HCT116 (cell line): ENCODE measurements around the gene SMNDC1. TPM values are rescaled to one million over a fixed set of nuclear protein-coding genes. Genes with fewer than 3 reads are reported as not detected.

Experiments
- ATAC-seq: fragments of 200-7000 bp; cut with Tn5 transposase; 2 replicates; pipeline ENCODE4 v1.9.1; 2020; ENCODE audit warnings: mild to moderate bottlenecking, moderate library complexity
- BruUV-seq: library from RNA; stranded (reverse); fragments of 400-500 nt; replicated peaks from 2 replicates; lab custom pipeline; 2021; lab: Mats Ljungman, UMichigan
- CTCF ChIA-PET: fragments of 300-600 bp; sonication (Branson Sonifier 250); formaldehyde crosslinking; loops from one replicate; lab custom pipeline; 2021; ENCODE audit warnings: antibody characterized with exemption; lab: Charles Lee
- POLR2A ChIA-PET: fragments of 300-600, 350-600 bp; sonication (Branson Sonifier 250); formaldehyde crosslinking; loops from one replicate; lab custom pipeline; 2021; ENCODE audit warnings: antibody characterized with exemption; lab: Charles Lee
- RAD21 ChIA-PET, 2 experiments: fragments of 300-600 bp; sonication (Branson Sonifier 250); formaldehyde crosslinking; loops; one replicate each; lab custom pipeline; 2023; ENCODE audit warnings: low total read pairs in 2 of 2; ENCODE audit not compliant: uncharacterized antibody in 2 of 2, unreplicated experiment in 2 of 2, low non-redundant PET in 1 of 2; lab: Charles Lee
- DNase-seq: peaks from one replicate; pipeline ENCODE4 v3.0.0-alpha.2; 2010; ENCODE audit warnings: low read depth, low spot score
- H2AFZ ChIP-seq: fragments of 200-600 bp; shearing (Covaris generic), sonication (generic); 2 replicates; pipeline ENCODE4 v1.6.1; 2017; ENCODE audit warnings: low read depth, mixed run types, mixed read lengths, antibody characterized with exemption, low read length; ENCODE audit not compliant: poor library complexity, severe bottlenecking
- H3K27ac ChIP-seq: 2 replicates; pipeline ENCODE4 v1.5.1; 2012; ENCODE audit warnings: low read depth, low read length
- H3K27me3 ChIP-seq: fragments of 200-600 bp; sonication (generic); 2 replicates; pipeline ENCODE4 v1.6.1; 2016; ENCODE audit warnings: mixed run types, low read length, mixed read lengths; ENCODE audit not compliant: insufficient read depth
- H3K36me3 ChIP-seq, 2 experiments: fragments of 200-500 bp in 1 of 2; fragments of 200-600 bp in 1 of 2; sonication (Bioruptor generic) in 1 of 2; sonication (generic) in 1 of 2; 2 replicates each; pipeline versions ENCODE4 v1.5.1 to v1.6.1; 2014 to 2016; ENCODE audit warnings: low read length in 2 of 2, inconsistent platforms in 1 of 2, mixed read lengths in 1 of 2, mixed run types in 1 of 2; ENCODE audit not compliant: insufficient read depth in 2 of 2, control insufficient read depth in 1 of 2
- H3K4me1 ChIP-seq, 2 experiments: fragments of 200-600 bp in 1 of 2; sonication (generic) in 1 of 2; 2 replicates each; pipeline versions ENCODE4 v1.5.1 to v1.6.1; 2012 to 2017; ENCODE audit warnings: low read length in 2 of 2, inconsistent platforms in 1 of 2, mild to moderate bottlenecking in 1 of 2, mixed read lengths in 1 of 2, mixed run types in 1 of 2, moderate library complexity in 1 of 2; ENCODE audit not compliant: insufficient read depth in 2 of 2, control insufficient read depth in 1 of 2
- H3K4me2 ChIP-seq: fragments of 200-600 bp; sonication (generic); 2 replicates; pipeline ENCODE4 v1.6.1; 2017; ENCODE audit warnings: mixed run types, low read length, mixed read lengths
- H3K4me3 ChIP-seq, 2 experiments: fragments of 200-600 bp in 1 of 2; sonication (generic) in 1 of 2; replicated peaks in 1 of 2; 2 replicates each; pipeline ENCODE4 v1.5.1; 2011 to 2016; ENCODE audit warnings: low read length in 2 of 2, control low read depth in 1 of 2, low read depth in 1 of 2, mild to moderate bottlenecking in 1 of 2, mixed read lengths in 1 of 2, mixed run types in 1 of 2
- H3K79me2 ChIP-seq: fragments of 200-600 bp; sonication (generic); 2 replicates; pipeline ENCODE4 v1.6.1; 2017; ENCODE audit warnings: mild to moderate bottlenecking, mixed run types, low read length, moderate library complexity, mixed read lengths; ENCODE audit not compliant: insufficient read depth
- H3K9ac ChIP-seq: fragments of 200-600 bp; sonication (generic); 2 replicates; pipeline ENCODE4 v1.6.1; 2016; ENCODE audit warnings: low read length, mixed read lengths
- H3K9me2 ChIP-seq: fragments of 200-600 bp; sonication (generic), shearing (Covaris generic); 2 replicates; pipeline ENCODE4 v1.6.1; 2017; ENCODE audit warnings: mixed run types, mild to moderate bottlenecking, moderate library complexity; ENCODE audit not compliant: insufficient read depth
- H3K9me3 ChIP-seq, 2 experiments: fragments of 200-500 bp in 1 of 2; fragments of 200-600 bp in 1 of 2; sonication (Bioruptor generic) in 1 of 2; sonication (generic) in 1 of 2; 2 replicates each; pipeline ENCODE4 v1.6.1; 2014 to 2017; ENCODE audit warnings: low read length in 2 of 2, mixed read lengths in 2 of 2, inconsistent platforms in 1 of 2, low read depth in 1 of 2, mild to moderate bottlenecking in 1 of 2, mixed run types in 1 of 2, moderate library complexity in 1 of 2; ENCODE audit not compliant: control insufficient read depth in 1 of 2, insufficient read depth in 1 of 2
- H4K20me1 ChIP-seq: fragments of 200-600 bp; sonication (generic), shearing (Covaris generic); 2 replicates; pipeline ENCODE4 v1.6.1; 2017; ENCODE audit warnings: mixed run types, mild to moderate bottlenecking, moderate library complexity; ENCODE audit not compliant: insufficient read depth
- ATF3 ChIP-seq: IDR thresholded peaks from 2 replicates; pipeline ENCODE4 v1.6.1; 2012
- EGR1 ChIP-seq: IDR thresholded peaks from 2 replicates; pipeline ENCODE4 v1.6.1; 2012; ENCODE audit warnings: low read depth
- ELF1 ChIP-seq: IDR thresholded peaks from 2 replicates; pipeline ENCODE4 v1.6.1; 2012; ENCODE audit warnings: low read depth, borderline replicate concordance
- EZH2 ChIP-seq: fragments of 200-600 bp; sonication (generic); IDR thresholded peaks from 2 replicates; pipeline ENCODE4 v1.6.1; 2017; ENCODE audit warnings: antibody characterized with exemption, mixed run types
- JUND ChIP-seq: IDR thresholded peaks from 2 replicates; pipeline ENCODE4 v1.6.1; 2012
- SP1 ChIP-seq: IDR thresholded peaks from 2 replicates; pipeline ENCODE4 v1.6.1; 2012; ENCODE audit warnings: low read depth
- YY1 ChIP-seq: IDR thresholded peaks from 2 replicates; pipeline ENCODE4 v1.6.1; 2011; ENCODE audit warnings: low read length, low read depth, moderate library complexity, mild to moderate bottlenecking; ENCODE audit not compliant: insufficient replicate concordance; ENCODE audit errors: extremely low read depth
- ZBTB33 ChIP-seq: IDR thresholded peaks from 2 replicates; pipeline ENCODE4 v1.6.1; 2011; ENCODE audit warnings: mild to moderate bottlenecking, low read length, moderate library complexity; ENCODE audit not compliant: insufficient replicate concordance; ENCODE audit errors: extremely low read depth
- intact Hi-C: fragments of 100-400 bp; cut with micrococcal nuclease; formaldehyde crosslinking; loops from 2 replicates; pipeline ENCODE4 v1.10.0; 2022
- total RNA-seq: library from RNA; stranded (reverse); gene quantifications from one replicate; pipeline ENCODE4 v1.2.1, GENCODE V29; 2021; ENCODE audit not compliant: unreplicated experiment

The SMNDC1 gene
- total RNA-seq, 1 experiment from 2014 or later, result 61.7 TPM

- Histone ChIP-seq H4K20me1 (no peaks in the 10 kb centered on the region), H3K36me3 (peaks cover 0 to 5% of the 10 kb centered on the region in 2 experiments; a peak in 1 of 4 replicates), H3K9me3 (no peaks in the 10 kb centered on the region), H2AFZ (no peak overlapping the region)
- TF ChIP-seq JUND (no peak), ELF1 (no peak), YY1 (no peak), ZBTB33 (no peak), EGR1 (no peak), EZH2 (no peak), SP1 (no peak), ATF3 (no peak)
- TF ChIP-seq, all 23 proteins: peak for 0
- ChIA-PET CTCF (no interaction called here), POLR2A (interaction anchor here (0.5 kb wide), 1 partner anchor 30 kb away, joined by 3 read pairs; no protein-coding TSS in a partner anchor), RAD21 (no interaction called here)
- ATAC-seq, result no peak
- H3K4me2 ChIP-seq, result no peak overlapping the region
- no peaks in the 10 kb centered on the region for H3K4me1 ChIP-seq
- DNase-seq, result no peak
- no peaks in the 10 kb centered on the region for H3K27me3 ChIP-seq
- H3K79me2 ChIP-seq, result 0 out of 2 replicates have a peak, but pooled peaks cover 2% of the 10 kb centered on the region
- H3K27ac ChIP-seq, result no peak overlapping the region
- no peak overlapping the region for H3K4me3 ChIP-seq
- no TSS peak for BruUV-seq
- no peak overlapping the region for H3K9ac ChIP-seq
- intact Hi-C loops, result no loop called here
- no peaks in the 10 kb centered on the region for H3K9me2 ChIP-seq
Observed at GRCh38 chr10:110241407-110241806, 63.3 kb downstream of the SMNDC1 start.

Other genes with a start within 250 kb of the SMNDC1 start
- gene MXI1, start 97.3 kb downstream of the SMNDC1 start, total RNA-seq, result 57.0 TPM
- 137 TPM for gene DUSP5, start 193.0 kb upstream of the SMNDC1 start, total RNA-seq